HCT116 (cell line): ENCODE data around the gene CHRD. TPM values are rescaled to one million over a fixed set of nuclear protein-coding genes. Genes with fewer than 3 reads are reported as not detected.

Source experiments
- ATAC-seq: fragments of 200-7000 bp; cut with Tn5 transposase; 2 replicates; pipeline ENCODE4 v1.9.1; 2020; ENCODE audit warnings: mild to moderate bottlenecking, moderate library complexity
- BruUV-seq: library from RNA; stranded (reverse); fragments of 400-500 nt; replicated peaks from 2 replicates; lab custom pipeline; 2021; lab: Mats Ljungman, UMichigan
- CTCF ChIA-PET: fragments of 300-600 bp; sonication (Branson Sonifier 250); formaldehyde crosslinking; loops from one replicate; lab custom pipeline; 2021; ENCODE audit warnings: antibody characterized with exemption; lab: Charles Lee
- POLR2A ChIA-PET: fragments of 300-600, 350-600 bp; sonication (Branson Sonifier 250); formaldehyde crosslinking; loops from one replicate; lab custom pipeline; 2021; ENCODE audit warnings: antibody characterized with exemption; lab: Charles Lee
- RAD21 ChIA-PET, 2 experiments: fragments of 300-600 bp; sonication (Branson Sonifier 250); formaldehyde crosslinking; loops; one replicate each; lab custom pipeline; 2023; ENCODE audit warnings: low total read pairs in 2 of 2; ENCODE audit not compliant: uncharacterized antibody in 2 of 2, unreplicated experiment in 2 of 2, low non-redundant PET in 1 of 2; lab: Charles Lee
- DNase-seq: peaks from one replicate; pipeline ENCODE4 v3.0.0-alpha.2; 2010; ENCODE audit warnings: low read depth, low spot score
- H2AFZ ChIP-seq: fragments of 200-600 bp; shearing (Covaris generic), sonication (generic); 2 replicates; pipeline ENCODE4 v1.6.1; 2017; ENCODE audit warnings: low read depth, mixed run types, mixed read lengths, antibody characterized with exemption, low read length; ENCODE audit not compliant: poor library complexity, severe bottlenecking
- H3K27ac ChIP-seq: 2 replicates; pipeline ENCODE4 v1.5.1; 2012; ENCODE audit warnings: low read depth, low read length
- H3K27me3 ChIP-seq: fragments of 200-600 bp; sonication (generic); 2 replicates; pipeline ENCODE4 v1.6.1; 2016; ENCODE audit warnings: mixed run types, low read length, mixed read lengths; ENCODE audit not compliant: insufficient read depth
- H3K36me3 ChIP-seq, 2 experiments: fragments of 200-500 bp in 1 of 2; fragments of 200-600 bp in 1 of 2; sonication (Bioruptor generic) in 1 of 2; sonication (generic) in 1 of 2; 2 replicates each; pipeline versions ENCODE4 v1.5.1 to v1.6.1; 2014 to 2016; ENCODE audit warnings: low read length in 2 of 2, inconsistent platforms in 1 of 2, mixed read lengths in 1 of 2, mixed run types in 1 of 2; ENCODE audit not compliant: insufficient read depth in 2 of 2, control insufficient read depth in 1 of 2
- H3K4me1 ChIP-seq, 2 experiments: fragments of 200-600 bp in 1 of 2; sonication (generic) in 1 of 2; 2 replicates each; pipeline versions ENCODE4 v1.5.1 to v1.6.1; 2012 to 2017; ENCODE audit warnings: low read length in 2 of 2, inconsistent platforms in 1 of 2, mild to moderate bottlenecking in 1 of 2, mixed read lengths in 1 of 2, mixed run types in 1 of 2, moderate library complexity in 1 of 2; ENCODE audit not compliant: insufficient read depth in 2 of 2, control insufficient read depth in 1 of 2
- H3K4me2 ChIP-seq: fragments of 200-600 bp; sonication (generic); 2 replicates; pipeline ENCODE4 v1.6.1; 2017; ENCODE audit warnings: mixed run types, low read length, mixed read lengths
- H3K4me3 ChIP-seq, 2 experiments: fragments of 200-600 bp in 1 of 2; sonication (generic) in 1 of 2; replicated peaks in 1 of 2; 2 replicates each; pipeline ENCODE4 v1.5.1; 2011 to 2016; ENCODE audit warnings: low read length in 2 of 2, control low read depth in 1 of 2, low read depth in 1 of 2, mild to moderate bottlenecking in 1 of 2, mixed read lengths in 1 of 2, mixed run types in 1 of 2
- H3K79me2 ChIP-seq: fragments of 200-600 bp; sonication (generic); 2 replicates; pipeline ENCODE4 v1.6.1; 2017; ENCODE audit warnings: mild to moderate bottlenecking, mixed run types, low read length, moderate library complexity, mixed read lengths; ENCODE audit not compliant: insufficient read depth
- H3K9ac ChIP-seq: fragments of 200-600 bp; sonication (generic); 2 replicates; pipeline ENCODE4 v1.6.1; 2016; ENCODE audit warnings: low read length, mixed read lengths
- H3K9me2 ChIP-seq: fragments of 200-600 bp; sonication (generic), shearing (Covaris generic); 2 replicates; pipeline ENCODE4 v1.6.1; 2017; ENCODE audit warnings: mixed run types, mild to moderate bottlenecking, moderate library complexity; ENCODE audit not compliant: insufficient read depth
- H3K9me3 ChIP-seq, 2 experiments: fragments of 200-500 bp in 1 of 2; fragments of 200-600 bp in 1 of 2; sonication (Bioruptor generic) in 1 of 2; sonication (generic) in 1 of 2; 2 replicates each; pipeline ENCODE4 v1.6.1; 2014 to 2017; ENCODE audit warnings: low read length in 2 of 2, mixed read lengths in 2 of 2, inconsistent platforms in 1 of 2, low read depth in 1 of 2, mild to moderate bottlenecking in 1 of 2, mixed run types in 1 of 2, moderate library complexity in 1 of 2; ENCODE audit not compliant: control insufficient read depth in 1 of 2, insufficient read depth in 1 of 2
- H4K20me1 ChIP-seq: fragments of 200-600 bp; sonication (generic), shearing (Covaris generic); 2 replicates; pipeline ENCODE4 v1.6.1; 2017; ENCODE audit warnings: mixed run types, mild to moderate bottlenecking, moderate library complexity; ENCODE audit not compliant: insufficient read depth
- CBX3 ChIP-seq: IDR thresholded peaks from 2 replicates; pipeline ENCODE4 v1.6.1; 2012; ENCODE audit warnings: low read depth
- POLR2AphosphoS5 ChIP-seq: IDR thresholded peaks from 2 replicates; pipeline ENCODE4 v1.6.1; 2011; ENCODE audit warnings: mild to moderate bottlenecking, low read depth, low read length, moderate library complexity
- TCF7L2 ChIP-seq: IDR thresholded peaks from 2 replicates; pipeline ENCODE4 v1.7.0; 2011; ENCODE audit warnings: borderline replicate concordance, inconsistent platforms; ENCODE audit not compliant: insufficient read depth, insufficient read length; ENCODE audit errors: extremely low read depth
- YY1 ChIP-seq: IDR thresholded peaks from 2 replicates; pipeline ENCODE4 v1.6.1; 2011; ENCODE audit warnings: low read length, low read depth, moderate library complexity, mild to moderate bottlenecking; ENCODE audit not compliant: insufficient replicate concordance; ENCODE audit errors: extremely low read depth
- ZBTB33 ChIP-seq: IDR thresholded peaks from 2 replicates; pipeline ENCODE4 v1.6.1; 2011; ENCODE audit warnings: mild to moderate bottlenecking, low read length, moderate library complexity; ENCODE audit not compliant: insufficient replicate concordance; ENCODE audit errors: extremely low read depth
- ZFX ChIP-seq: fragments of 450-650 bp; IDR thresholded peaks from 2 replicates; pipeline ENCODE4 v1.6.1; 2017
- intact Hi-C: fragments of 100-400 bp; cut with micrococcal nuclease; formaldehyde crosslinking; loops from 2 replicates; pipeline ENCODE4 v1.10.0; 2022
- total RNA-seq: library from RNA; stranded (reverse); gene quantifications from one replicate; pipeline ENCODE4 v1.2.1, GENCODE V29; 2021; ENCODE audit not compliant: unreplicated experiment

The CHRD gene
- total RNA-seq, 1 experiment from 2014 or later: 8.0 TPM

GRCh38 chr3:184361532-184361931, 18.3 kb upstream of the CHRD start, which contains the start of the genes CLCN2 and POLR2H:
CLCN2 (minus strand) TSS chr3:184361605; CDS start chr3:184361479, 126 bp downstream.
POLR2H (plus strand) TSS chr3:184361710; CDS start chr3:184363493, 1,783 bp downstream.
- Histone ChIP-seq H3K36me3 (peaks cover 15 to 20% of the 10 kb centered on the region in 2 experiments; a peak in 3 of 4 replicates), H3K9me3 (no peaks in the 10 kb centered on the region), H3K4me1 (peaks cover 9 to 25% of the 10 kb centered on the region in 2 experiments), H4K20me1 (no peaks in the 10 kb centered on the region), H2AFZ (no peak within 1 kb of the TSS), H3K27ac (peak within 1 kb of the TSS; percentile 96), H3K4me3 (peak within 1 kb of the TSS; percentile 95 to 96), H3K79me2 (peaks cover 42% of the 10 kb centered on the region), H3K4me2 (peak within 1 kb of the TSS; percentile 99), H3K9me2 (no peaks in the 10 kb centered on the region), H3K27me3 (no peaks in the 10 kb centered on the region), H3K9ac (peak within 1 kb of the TSS; percentile 99)
- ChIA-PET CTCF (interaction anchor here (0.9 to 1.5 kb wide), 2 partner anchors 16 to 191 kb away, joined by 3 to 7 read pairs; no protein-coding TSS in a partner anchor), POLR2A (interaction anchor here (1.1 to 2.6 kb wide), 7 partner anchors 10 to 180 kb away, joined by 3 to 13 read pairs (median 5); no protein-coding TSS in a partner anchor), RAD21 (interaction anchor here in 1 of 2 experiments (0.7 kb wide), 1 partner anchor 10 kb away, joined by 3 read pairs; no protein-coding TSS in a partner anchor)
- intact Hi-C loops: no loop called here
- BruUV-seq: no TSS peak
- no peak for DNase-seq
- no peak for TF ChIP-seq TCF7L2
- peak; percentile 55 for TF ChIP-seq YY1
- no peak for TF ChIP-seq CBX3
- TF ChIP-seq POLR2AphosphoS5: peak; percentile 55
- TF ChIP-seq ZFX: peak; percentile 69
- no peak for TF ChIP-seq ZBTB33
- peak; percentile 52 for ATAC-seq
